Effector memory CD4-positive, alpha-beta T cell (primary cell): ENCODE data around the gene TMOD2.

Experiments used
- DNase-seq, 3 donors: peaks; one replicate each; pipeline ENCODE4 v3.0.0-alpha.2; 2020
- H3K27ac ChIP-seq: 2 replicates; pipeline ENCODE4 v1.7.0; 2013; ENCODE audit warnings: mild to moderate bottlenecking, low read length, moderate library complexity; ENCODE audit not compliant: insufficient read depth, poor library complexity, severe bottlenecking
- H3K27me3 ChIP-seq: replicated peaks from 2 replicates; pipeline ENCODE4 v1.7.0; 2013; ENCODE audit warnings: mild to moderate bottlenecking, low read length; ENCODE audit not compliant: insufficient read depth, control insufficient read depth, poor library complexity, severe bottlenecking
- H3K36me3 ChIP-seq: 2 replicates; pipeline ENCODE4 v1.7.0; 2013; ENCODE audit warnings: mild to moderate bottlenecking, low read length, moderate library complexity; ENCODE audit not compliant: control insufficient read depth, insufficient read depth
- H3K4me1 ChIP-seq: 2 replicates; pipeline ENCODE4 v1.7.0; 2013; ENCODE audit warnings: low read length, mild to moderate bottlenecking; ENCODE audit not compliant: control insufficient read depth, insufficient read depth, poor library complexity, severe bottlenecking
- H3K4me3 ChIP-seq: 2 replicates; pipeline ENCODE4 v1.7.0; 2013; ENCODE audit warnings: low read length, low read depth, mild to moderate bottlenecking; ENCODE audit not compliant: insufficient read depth, poor library complexity, severe bottlenecking
- H3K9me3 ChIP-seq: 2 replicates; pipeline ENCODE4 v1.7.0; 2013; ENCODE audit warnings: mild to moderate bottlenecking, low read length, moderate library complexity; ENCODE audit not compliant: control insufficient read depth
- total RNA-seq, 3 donors: gene quantifications; one replicate each; lab custom pipeline; 2026; lab: John Stamatoyannopoulos, UW

Gene TMOD2
- total RNA-seq: 30.6 to 33.6 (median 33.0) reads per million in 3 donors

DNA sequence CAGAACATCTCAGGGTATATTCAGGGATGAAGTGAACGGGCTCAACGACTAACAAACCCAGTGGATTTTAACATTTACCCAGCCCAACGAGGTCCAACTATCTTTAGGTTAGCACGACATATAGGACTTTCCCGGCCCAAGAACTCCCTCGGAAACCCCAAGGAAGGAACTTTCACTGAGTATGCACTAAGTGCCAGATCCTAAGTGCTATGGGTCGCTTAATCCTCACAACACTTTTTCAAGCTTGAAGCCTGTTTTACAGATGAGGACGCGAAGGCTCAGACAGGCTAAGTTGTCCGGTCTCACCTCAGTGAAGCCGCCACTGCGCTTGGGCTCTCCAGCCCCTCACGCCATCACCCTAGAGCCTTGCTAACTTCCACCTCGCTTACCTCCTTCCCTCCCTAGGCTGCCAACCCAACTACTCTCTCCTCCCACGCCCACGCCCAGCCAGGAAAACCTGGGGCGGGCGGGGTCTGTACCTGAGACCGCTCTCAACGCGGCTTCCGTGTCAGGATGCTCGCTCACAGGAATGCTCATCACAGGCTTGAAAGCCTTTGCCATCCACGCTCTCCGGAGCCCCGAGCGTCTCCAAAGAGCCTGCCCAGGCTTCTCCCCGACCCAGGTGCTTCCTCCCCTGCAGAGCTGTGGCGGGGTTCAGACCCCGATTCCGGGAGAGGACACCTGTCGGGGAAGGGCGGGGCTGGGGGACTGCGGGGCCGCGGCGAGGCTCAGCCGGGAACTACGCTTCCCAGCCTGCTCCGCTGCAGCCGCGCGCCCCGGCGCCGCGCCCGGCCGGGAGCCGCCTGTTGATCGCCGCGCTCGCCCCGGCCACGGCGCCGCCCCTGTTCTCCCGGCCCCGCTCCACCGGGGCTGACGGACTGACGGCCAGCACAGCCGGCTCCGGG, at the start of gene TMOD2:
Gene TMOD2 (plus strand): TSS at position 806 of the 905 bp plus-strand sequence. CDS start 14,845 bp downstream, outside the sequence.
- peak; percentile 15 to 25 (median 24) for DNase-seq
- Histone ChIP-seq H3K27ac (no peak within 1 kb of the TSS), H3K27me3 (no peaks in the 10 kb centered on the region), H3K4me1 (no peaks in the 10 kb centered on the region), H3K36me3 (no peaks in the 10 kb centered on the region), H3K4me3 (peak within 1 kb of the TSS; percentile 57), H3K9me3 (no peaks in the 10 kb centered on the region)

DNA sequence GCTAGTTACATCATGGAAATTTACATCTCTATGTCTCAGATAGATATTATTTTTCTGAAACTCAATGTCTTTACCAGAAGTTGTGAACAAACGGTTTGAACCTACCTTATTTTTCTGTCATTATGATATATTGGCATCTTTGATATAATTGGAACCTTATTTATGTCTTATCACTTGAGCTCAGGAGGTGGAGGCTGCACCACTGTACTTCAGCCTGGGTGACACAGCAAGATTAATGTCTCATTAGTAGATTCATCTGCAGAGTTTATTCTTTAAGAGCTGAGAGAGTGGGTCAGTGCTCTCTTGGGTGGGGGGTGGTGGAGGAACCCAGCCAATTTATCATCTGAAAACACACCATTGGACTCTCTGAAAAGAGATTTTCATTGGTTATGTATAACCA, 48.7 kb upstream of the TMOD2 start:
- Histone ChIP-seq H3K27me3 (no peaks in the 10 kb centered on the region), H3K4me1 (no peaks in the 10 kb centered on the region), H3K9me3 (no peaks in the 10 kb centered on the region), H3K4me3 (no peak overlapping the region), H3K36me3 (no peaks in the 10 kb centered on the region), H3K27ac (no peak overlapping the region)
- no peak for DNase-seq

GRCh38 chr15:51706291-51706690, 45.1 kb upstream of the TMOD2 start:
- Histone ChIP-seq H3K9me3 (no peaks in the 10 kb centered on the region), H3K27ac (no peak overlapping the region)

GRCh38 chr15:51706926-51707608, 44.3 kb upstream of the TMOD2 start:
- Histone ChIP-seq H3K4me3 (no peak overlapping the region), H3K4me1 (no peaks in the 10 kb centered on the region), H3K36me3 (no peaks in the 10 kb centered on the region), H3K9me3 (no peaks in the 10 kb centered on the region), H3K27ac (no peak overlapping the region), H3K27me3 (no peaks in the 10 kb centered on the region)
- no peak for DNase-seq

More at GRCh38 chr15:51706291-51706690, 45.1 kb upstream of the TMOD2 start:
- no peaks in the 10 kb centered on the region for H3K36me3 ChIP-seq
- H3K4me1 ChIP-seq: no peaks in the 10 kb centered on the region
- H3K4me3 ChIP-seq: no peak overlapping the region
- no peaks in the 10 kb centered on the region for H3K27me3 ChIP-seq
- no peak for DNase-seq

DNA sequence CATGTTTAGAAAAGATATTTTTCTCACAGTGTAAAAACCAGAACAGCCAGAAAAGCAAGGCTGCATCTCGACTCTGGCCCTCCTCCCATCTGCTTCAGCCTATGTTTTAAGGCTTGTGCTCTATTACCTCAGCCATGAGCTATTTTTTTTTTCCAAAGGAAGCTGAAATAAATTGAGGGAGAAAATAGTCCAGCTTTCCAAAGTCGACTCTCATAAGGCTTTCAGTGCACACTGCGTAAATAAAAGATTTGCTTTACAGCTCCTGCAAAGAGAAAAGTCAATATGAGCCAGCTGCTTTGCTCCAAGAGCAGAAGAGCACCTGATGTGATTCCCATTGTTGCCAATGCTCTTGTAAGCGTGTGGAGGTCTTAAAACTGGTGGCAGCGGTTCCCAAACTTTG, 43.4 kb upstream of the TMOD2 start:
- Histone ChIP-seq H3K27ac (no peak overlapping the region), H3K36me3 (no peaks in the 10 kb centered on the region), H3K4me1 (no peaks in the 10 kb centered on the region), H3K4me3 (no peak overlapping the region), H3K9me3 (no peaks in the 10 kb centered on the region), H3K27me3 (no peaks in the 10 kb centered on the region)
- no peak for DNase-seq

DNA sequence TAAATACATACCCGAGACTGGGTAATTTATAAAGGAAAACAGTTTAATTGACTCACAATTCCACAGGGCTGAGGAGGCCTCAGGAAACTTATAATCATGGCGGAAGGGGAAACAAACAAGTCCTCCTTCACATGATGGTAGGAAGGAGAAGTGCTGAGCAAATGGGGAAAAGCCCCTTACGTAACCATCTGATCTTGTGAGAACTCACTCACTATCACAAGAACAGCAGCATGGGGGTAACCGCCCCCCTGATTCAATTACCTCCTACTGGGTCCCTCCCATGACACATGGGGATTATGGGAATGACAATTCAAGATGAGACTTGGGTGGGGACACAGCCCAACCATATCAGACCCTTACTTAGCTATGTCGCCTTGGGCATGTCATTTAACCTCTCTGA, 42.4 kb upstream of the TMOD2 start:
- no peak for DNase-seq
- H3K27me3 ChIP-seq: no peaks in the 10 kb centered on the region
- H3K9me3 ChIP-seq: no peaks in the 10 kb centered on the region
- no peak overlapping the region for H3K27ac ChIP-seq
- no peaks in the 10 kb centered on the region for H3K4me1 ChIP-seq
- H3K36me3 ChIP-seq: no peaks in the 10 kb centered on the region
- no peak overlapping the region for H3K4me3 ChIP-seq

DNA sequence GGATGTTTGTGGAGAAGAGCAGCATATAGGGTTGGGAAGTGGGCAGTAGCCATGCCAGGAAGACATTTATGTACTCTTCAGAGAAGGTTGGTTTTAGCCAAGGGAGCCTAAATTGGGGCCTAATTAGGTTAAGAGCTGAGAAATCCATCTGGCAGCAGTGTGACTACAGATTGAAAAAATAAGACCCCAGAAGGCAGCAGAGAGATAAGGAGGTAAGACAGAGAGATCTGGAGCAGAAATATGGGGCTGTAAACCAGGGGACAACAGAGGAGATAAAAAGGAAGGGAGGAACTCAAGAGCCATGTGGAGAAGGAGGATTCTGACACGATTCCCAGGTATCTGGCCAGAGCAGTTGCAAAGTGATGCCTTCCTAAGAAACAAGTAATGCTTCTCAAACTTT, 37.2 kb upstream of the TMOD2 start:
- Histone ChIP-seq H3K9me3 (no peaks in the 10 kb centered on the region), H3K4me1 (no peaks in the 10 kb centered on the region), H3K4me3 (no peak overlapping the region), H3K36me3 (no peaks in the 10 kb centered on the region), H3K27me3 (no peaks in the 10 kb centered on the region), H3K27ac (no peak overlapping the region)
- no peak for DNase-seq

DNA sequence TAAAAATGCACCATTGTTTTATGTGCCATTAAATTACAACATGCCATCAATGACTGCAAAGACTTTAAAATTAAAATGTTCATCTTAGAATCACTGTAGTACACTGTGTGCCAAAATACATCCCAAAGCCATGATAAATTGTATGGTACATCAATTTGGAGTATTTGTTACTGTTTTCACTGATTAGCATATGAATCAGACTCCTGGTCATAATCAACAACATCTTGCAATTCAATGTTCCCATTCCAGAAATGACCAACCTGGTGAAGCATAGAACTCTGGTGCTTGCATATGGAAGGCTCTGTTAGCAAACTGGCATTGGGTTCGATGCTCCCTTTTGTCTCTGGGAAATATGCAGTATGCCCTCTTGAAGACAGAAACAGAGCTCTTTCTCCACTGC, 36.5 kb upstream of the TMOD2 start:
- H3K36me3 ChIP-seq: no peaks in the 10 kb centered on the region
- H3K4me1 ChIP-seq: no peaks in the 10 kb centered on the region
- H3K4me3 ChIP-seq: no peak overlapping the region
- no peaks in the 10 kb centered on the region for H3K27me3 ChIP-seq
- no peak for DNase-seq
- H3K9me3 ChIP-seq: no peaks in the 10 kb centered on the region
- H3K27ac ChIP-seq: no peak overlapping the region

GRCh38 chr15:51718219-51718618, 33.2 kb upstream of the TMOD2 start:
- Histone ChIP-seq H3K27ac (no peak overlapping the region), H3K36me3 (peaks cover 11% of the 10 kb centered on the region), H3K27me3 (no peaks in the 10 kb centered on the region), H3K4me1 (no peaks in the 10 kb centered on the region), H3K9me3 (no peaks in the 10 kb centered on the region), H3K4me3 (no peak overlapping the region)
- no peak for DNase-seq

DNA sequence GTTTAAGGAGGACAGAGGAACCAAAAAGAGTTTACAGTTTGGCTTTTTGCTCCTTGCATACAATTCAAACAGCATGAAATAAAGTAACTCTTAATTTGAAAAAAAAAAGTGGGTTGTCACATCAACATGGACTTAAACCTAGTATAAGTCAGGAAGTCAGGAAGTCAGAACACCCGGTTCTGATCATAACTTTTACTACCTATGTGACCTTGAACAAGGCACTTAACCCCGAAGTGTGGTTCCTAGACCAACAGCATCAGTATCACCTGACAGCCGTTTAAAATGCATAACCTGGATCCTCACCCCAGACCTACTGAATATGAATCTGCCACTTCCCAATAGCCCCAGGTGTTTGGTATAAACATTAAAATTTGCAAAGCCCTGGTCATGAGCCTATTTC, 32.7 kb upstream of the TMOD2 start:
- no peak for DNase-seq
- Histone ChIP-seq H3K9me3 (no peaks in the 10 kb centered on the region), H3K4me3 (no peak overlapping the region), H3K27me3 (no peaks in the 10 kb centered on the region), H3K27ac (no peak overlapping the region), H3K4me1 (no peaks in the 10 kb centered on the region), H3K36me3 (peaks cover 11% of the 10 kb centered on the region)
